Measurements from ENCODE around the gene TIMM9. TPM values are rescaled to one million over a fixed set of nuclear protein-coding genes. Genes with fewer than 3 reads are reported as not detected.

Gene TIMM9
- total RNA-seq, 2 donors from 2014 or later, result 29.4 to 34.2 TPM

DNA sequence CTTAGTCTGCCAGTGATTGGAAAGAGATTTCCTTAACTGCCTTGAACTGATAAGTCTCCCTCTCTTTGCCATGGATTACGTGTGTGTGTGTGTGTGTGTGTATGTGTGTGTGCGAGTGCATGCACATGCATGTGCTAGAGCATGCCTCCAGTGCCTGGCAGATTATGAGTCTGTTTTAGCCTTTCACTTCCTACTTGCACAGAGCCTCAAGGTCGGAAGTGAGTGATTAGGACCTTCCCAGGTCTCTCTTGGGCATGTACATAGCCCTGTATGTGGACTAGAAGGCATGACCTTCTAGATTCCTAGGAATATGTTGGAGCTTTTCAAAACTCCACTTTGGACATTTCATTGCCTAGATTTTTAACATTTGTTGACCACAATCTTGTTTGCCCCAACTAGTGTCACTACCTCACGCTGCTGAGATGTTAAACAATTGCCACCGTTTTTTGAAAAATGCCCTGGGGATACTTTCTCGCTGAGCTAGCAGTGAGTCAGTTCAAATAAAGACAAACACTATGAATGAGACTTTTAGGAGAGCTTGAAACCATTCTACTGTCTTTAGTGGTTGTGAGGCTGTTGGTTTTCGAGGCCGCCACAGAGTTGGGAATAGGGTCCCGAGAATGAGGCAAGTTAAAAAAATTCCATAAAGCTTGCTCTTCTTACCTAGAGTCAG lies 28.4 kb upstream of the TIMM9 start:
- no peaks in the 10 kb centered on the region for H3K9me3 Mint-ChIP-seq
- H3K27ac ChIP-seq (ENCODE audit: low read depth, low read length), result no peak overlapping the region
- H3K4me1 Mint-ChIP-seq, result peaks cover 3% of the 10 kb centered on the region
- no peak for DNase-seq
- H3K27me3 ChIP-seq (ENCODE audit: control insufficient read depth, insufficient read depth, low read length, poor library complexity, severe bottlenecking), result no peaks in the 10 kb centered on the region
- no peaks in the 10 kb centered on the region for H3K4me1 ChIP-seq (ENCODE audit: control insufficient read depth, insufficient read depth, low read length)
- no peak overlapping the region for H3K27ac Mint-ChIP-seq
- H3K27me3 Mint-ChIP-seq (ENCODE audit: insufficient read depth), result no peaks in the 10 kb centered on the region
- H3K36me3 Mint-ChIP-seq (ENCODE audit: low read depth), result peaks cover 19% of the 10 kb centered on the region
- H3K4me3 ChIP-seq (ENCODE audit: low read length), result no peak overlapping the region
- peaks cover 9% of the 10 kb centered on the region for H3K9me3 ChIP-seq (ENCODE audit: control insufficient read depth, low read length)
- TF ChIP-seq, protein P1, sequence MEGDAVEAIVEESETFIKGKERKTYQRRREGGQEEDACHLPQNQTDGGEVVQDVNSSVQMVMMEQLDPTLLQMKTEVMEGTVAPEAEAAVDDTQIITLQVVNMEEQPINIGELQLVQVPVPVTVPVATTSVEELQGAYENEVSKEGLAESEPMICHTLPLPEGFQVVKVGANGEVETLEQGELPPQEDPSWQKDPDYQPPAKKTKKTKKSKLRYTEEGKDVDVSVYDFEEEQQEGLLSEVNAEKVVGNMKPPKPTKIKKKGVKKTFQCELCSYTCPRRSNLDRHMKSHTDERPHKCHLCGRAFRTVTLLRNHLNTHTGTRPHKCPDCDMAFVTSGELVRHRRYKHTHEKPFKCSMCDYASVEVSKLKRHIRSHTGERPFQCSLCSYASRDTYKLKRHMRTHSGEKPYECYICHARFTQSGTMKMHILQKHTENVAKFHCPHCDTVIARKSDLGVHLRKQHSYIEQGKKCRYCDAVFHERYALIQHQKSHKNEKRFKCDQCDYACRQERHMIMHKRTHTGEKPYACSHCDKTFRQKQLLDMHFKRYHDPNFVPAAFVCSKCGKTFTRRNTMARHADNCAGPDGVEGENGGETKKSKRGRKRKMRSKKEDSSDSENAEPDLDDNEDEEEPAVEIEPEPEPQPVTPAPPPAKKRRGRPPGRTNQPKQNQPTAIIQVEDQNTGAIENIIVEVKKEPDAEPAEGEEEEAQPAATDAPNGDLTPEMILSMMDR (conservative IDR thresholded peaks at IDR 0.05), result no peak
- H3K9ac ChIP-seq (ENCODE audit: extremely low read depth, low read length, poor library complexity, severe bottlenecking), result no peak overlapping the region
- peaks cover 50% of the 10 kb centered on the region for H3K36me3 ChIP-seq (ENCODE audit: control insufficient read depth, insufficient read depth, low read length)
- WGBS, 2 experiments (ENCODE audit: insufficient coverage in 1 of 2, insufficient read length in 1 of 2), result 86 to 90% methylated on average over 4 to 8 of the region's 9 CpGs
- H3K4me3 Mint-ChIP-seq, result no peak overlapping the region

DNA sequence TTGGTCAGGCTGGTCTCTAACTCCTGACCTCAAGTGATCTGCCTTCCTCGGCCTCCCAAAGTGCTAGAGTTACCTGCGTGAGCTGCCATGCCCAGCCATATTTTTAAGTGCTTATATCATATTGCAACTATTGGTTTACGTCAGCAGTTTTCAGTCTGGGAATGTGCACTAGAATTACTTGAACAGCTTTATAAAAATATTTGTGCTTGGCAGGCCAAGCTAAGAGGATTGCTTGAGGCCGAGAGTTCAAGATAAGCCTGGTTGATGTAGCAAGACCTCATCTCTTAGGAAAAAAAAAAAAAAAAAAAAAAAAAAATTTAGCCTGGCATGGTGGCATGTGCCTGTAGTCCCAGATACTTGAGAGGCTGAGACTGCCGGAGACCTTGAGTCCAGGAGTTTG lies 17.3 kb upstream of the TIMM9 start:
- Mint-ChIP-seq H3K27ac (no peak overlapping the region), H3K9me3 (no peaks in the 10 kb centered on the region), H3K27me3 (ENCODE audit: insufficient read depth) (no peaks in the 10 kb centered on the region), H3K4me3 (no peak overlapping the region), H3K4me1 (no peaks in the 10 kb centered on the region), H3K36me3 (ENCODE audit: low read depth) (peaks cover 21% of the 10 kb centered on the region)
- TF ChIP-seq, protein P1 (conservative IDR thresholded peaks at IDR 0.05), result no peak
- Histone ChIP-seq H3K27me3 (ENCODE audit: control insufficient read depth, insufficient read depth, low read length, poor library complexity, severe bottlenecking) (no peaks in the 10 kb centered on the region), H3K9ac (ENCODE audit: extremely low read depth, low read length, poor library complexity, severe bottlenecking) (no peak overlapping the region), H3K4me1 (ENCODE audit: control insufficient read depth, insufficient read depth, low read length) (no peaks in the 10 kb centered on the region), H3K36me3 (ENCODE audit: control insufficient read depth, insufficient read depth, low read length) (peaks cover 25% of the 10 kb centered on the region), H3K9me3 (ENCODE audit: control insufficient read depth, low read length) (no peaks in the 10 kb centered on the region), H3K27ac (ENCODE audit: low read depth, low read length) (no peak overlapping the region), H3K4me3 (ENCODE audit: low read length) (no peak overlapping the region)
- no peak for DNase-seq
- WGBS, 2 experiments (ENCODE audit: insufficient coverage in 1 of 2, insufficient read length in 1 of 2), result 90 to 94% methylated on average over 3 to 5 of the region's 5 CpGs

DNA sequence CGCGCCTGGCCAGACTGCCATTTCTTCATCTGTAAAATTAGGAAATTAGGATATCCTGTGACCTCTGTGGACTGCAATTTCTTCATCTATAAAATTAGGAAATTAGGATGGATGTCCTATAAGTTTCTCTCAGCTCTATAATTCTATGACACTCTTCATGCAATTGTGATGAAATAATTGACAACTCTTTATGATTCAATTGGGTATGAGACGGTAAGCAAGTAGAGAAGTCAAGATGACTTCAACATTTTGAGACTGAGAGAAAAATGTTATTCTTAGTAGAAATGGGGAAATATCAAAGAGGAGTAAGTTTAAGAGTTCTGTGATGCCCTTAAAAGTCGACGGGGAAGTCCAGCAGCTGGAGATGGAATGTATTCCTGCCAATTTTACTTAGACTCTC lies 12.1 kb upstream of the TIMM9 start:
- H3K4me1 Mint-ChIP-seq, result no peaks in the 10 kb centered on the region
- DNase-seq, result no peak
- no peaks in the 10 kb centered on the region for H3K9me3 ChIP-seq (ENCODE audit: control insufficient read depth, low read length)
- no peak overlapping the region for H3K27ac ChIP-seq (ENCODE audit: low read depth, low read length)
- no peaks in the 10 kb centered on the region for H3K27me3 Mint-ChIP-seq (ENCODE audit: insufficient read depth)
- H3K27ac Mint-ChIP-seq, result no peak overlapping the region
- no peaks in the 10 kb centered on the region for H3K27me3 ChIP-seq (ENCODE audit: control insufficient read depth, insufficient read depth, low read length, poor library complexity, severe bottlenecking)
- no peak overlapping the region for H3K9ac ChIP-seq (ENCODE audit: extremely low read depth, low read length, poor library complexity, severe bottlenecking)
- no peak overlapping the region for H3K4me3 Mint-ChIP-seq
- peaks cover 24% of the 10 kb centered on the region for H3K36me3 Mint-ChIP-seq (ENCODE audit: low read depth)
- H3K4me1 ChIP-seq (ENCODE audit: control insufficient read depth, insufficient read depth, low read length), result no peaks in the 10 kb centered on the region
- 95 to 96% methylated on average over 5 of the region's 5 CpGs for WGBS, 2 experiments (ENCODE audit: insufficient coverage in 1 of 2, insufficient read length in 1 of 2)
- peaks cover 31% of the 10 kb centered on the region for H3K36me3 ChIP-seq (ENCODE audit: control insufficient read depth, insufficient read depth, low read length)
- no peaks in the 10 kb centered on the region for H3K9me3 Mint-ChIP-seq
- TF ChIP-seq, protein P1 (conservative IDR thresholded peaks at IDR 0.05), result no peak
- no peak overlapping the region for H3K4me3 ChIP-seq (ENCODE audit: low read length)

Measured in endodermal cell (in vitro differentiated cells).